AG04449 (cell line): ENCODE results near the gene GLT1D1.

Source experiments
- CTCF ChIA-PET: fragments of 350-600 bp; formaldehyde crosslinking; extraction: SDS; loops from one replicate; lab custom pipeline; 2021; ENCODE audit warnings: antibody characterized with exemption; lab: Yijun Ruan, JAX
- POLR2A ChIA-PET: fragments of 400-600, 350-600 bp; formaldehyde crosslinking; extraction: SDS; loops from one replicate; lab custom pipeline; 2020; ENCODE audit warnings: antibody characterized with exemption, inconsistent platforms; lab: Yijun Ruan, JAX
- DNase-seq: peaks from one replicate; pipeline ENCODE4 v3.0.0-alpha.2; 2010; ENCODE audit warnings: low read depth, low spot score
- H3K4me3 ChIP-seq: 2 replicates; pipeline ENCODE4 v1.5.1; 2011; ENCODE audit warnings: low read depth, mild to moderate bottlenecking, control low read depth, low read length
- TF ChIP-seq, protein P1 (sequence below): IDR thresholded peaks from one replicate; pipeline ENCODE4 v1.5.1; 2011; ENCODE audit warnings: mild to moderate bottlenecking, moderate library complexity, low read length, control low read depth, inconsistent platforms; ENCODE audit not compliant: insufficient read depth; ENCODE audit errors: missing control alignments

The GLT1D1 gene

DNA sequence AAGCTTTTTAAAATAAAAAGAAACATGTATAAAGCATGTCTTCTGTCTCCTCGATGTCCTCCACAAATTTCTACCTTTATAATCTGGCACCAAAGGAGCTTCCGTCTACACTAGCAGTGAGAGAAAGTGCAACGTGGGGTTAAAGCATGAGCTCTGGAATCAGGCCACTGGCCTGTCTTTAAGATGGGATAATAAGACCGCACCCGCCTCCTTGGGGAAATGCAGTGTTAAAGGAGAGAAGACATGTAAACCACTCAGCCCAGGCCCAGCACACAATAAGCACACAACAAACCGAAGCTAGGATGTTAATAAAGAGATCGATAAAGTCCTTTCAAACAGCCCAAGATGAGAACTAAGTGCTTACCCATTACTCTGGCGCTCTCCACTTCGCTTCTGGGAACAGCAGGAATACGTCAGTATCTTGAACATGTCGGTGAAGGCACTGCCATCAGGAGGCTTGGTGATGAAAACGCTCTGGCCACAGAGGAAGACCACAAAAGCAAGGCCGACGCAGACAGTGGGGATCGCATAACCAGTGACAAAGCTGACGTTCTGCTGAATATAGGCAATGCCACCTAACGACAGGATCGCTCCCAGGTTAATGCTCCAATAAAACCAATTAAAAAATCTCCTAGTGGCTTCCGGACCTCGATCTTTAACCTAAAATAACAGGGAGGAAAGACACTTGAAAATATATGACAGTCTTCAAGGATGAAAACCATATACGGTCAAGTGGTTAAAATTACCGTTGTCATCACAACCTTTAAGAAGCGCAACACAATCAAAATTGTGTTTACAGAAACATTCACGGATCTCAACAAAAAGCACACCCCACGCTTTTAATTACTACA is 38.6 kb upstream of the GLT1D1 start:
- POLR2A ChIA-PET: no interaction called here
- CTCF ChIA-PET: interaction anchor here (0.9 kb wide), 1 partner anchor 16 kb away, joined by 3 read pairs; no protein-coding TSS in a partner anchor
- DNase-seq: no peak
- TF ChIP-seq, protein P1, sequence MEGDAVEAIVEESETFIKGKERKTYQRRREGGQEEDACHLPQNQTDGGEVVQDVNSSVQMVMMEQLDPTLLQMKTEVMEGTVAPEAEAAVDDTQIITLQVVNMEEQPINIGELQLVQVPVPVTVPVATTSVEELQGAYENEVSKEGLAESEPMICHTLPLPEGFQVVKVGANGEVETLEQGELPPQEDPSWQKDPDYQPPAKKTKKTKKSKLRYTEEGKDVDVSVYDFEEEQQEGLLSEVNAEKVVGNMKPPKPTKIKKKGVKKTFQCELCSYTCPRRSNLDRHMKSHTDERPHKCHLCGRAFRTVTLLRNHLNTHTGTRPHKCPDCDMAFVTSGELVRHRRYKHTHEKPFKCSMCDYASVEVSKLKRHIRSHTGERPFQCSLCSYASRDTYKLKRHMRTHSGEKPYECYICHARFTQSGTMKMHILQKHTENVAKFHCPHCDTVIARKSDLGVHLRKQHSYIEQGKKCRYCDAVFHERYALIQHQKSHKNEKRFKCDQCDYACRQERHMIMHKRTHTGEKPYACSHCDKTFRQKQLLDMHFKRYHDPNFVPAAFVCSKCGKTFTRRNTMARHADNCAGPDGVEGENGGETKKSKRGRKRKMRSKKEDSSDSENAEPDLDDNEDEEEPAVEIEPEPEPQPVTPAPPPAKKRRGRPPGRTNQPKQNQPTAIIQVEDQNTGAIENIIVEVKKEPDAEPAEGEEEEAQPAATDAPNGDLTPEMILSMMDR: no peak
- H3K4me3 ChIP-seq: no peak overlapping the region

DNA sequence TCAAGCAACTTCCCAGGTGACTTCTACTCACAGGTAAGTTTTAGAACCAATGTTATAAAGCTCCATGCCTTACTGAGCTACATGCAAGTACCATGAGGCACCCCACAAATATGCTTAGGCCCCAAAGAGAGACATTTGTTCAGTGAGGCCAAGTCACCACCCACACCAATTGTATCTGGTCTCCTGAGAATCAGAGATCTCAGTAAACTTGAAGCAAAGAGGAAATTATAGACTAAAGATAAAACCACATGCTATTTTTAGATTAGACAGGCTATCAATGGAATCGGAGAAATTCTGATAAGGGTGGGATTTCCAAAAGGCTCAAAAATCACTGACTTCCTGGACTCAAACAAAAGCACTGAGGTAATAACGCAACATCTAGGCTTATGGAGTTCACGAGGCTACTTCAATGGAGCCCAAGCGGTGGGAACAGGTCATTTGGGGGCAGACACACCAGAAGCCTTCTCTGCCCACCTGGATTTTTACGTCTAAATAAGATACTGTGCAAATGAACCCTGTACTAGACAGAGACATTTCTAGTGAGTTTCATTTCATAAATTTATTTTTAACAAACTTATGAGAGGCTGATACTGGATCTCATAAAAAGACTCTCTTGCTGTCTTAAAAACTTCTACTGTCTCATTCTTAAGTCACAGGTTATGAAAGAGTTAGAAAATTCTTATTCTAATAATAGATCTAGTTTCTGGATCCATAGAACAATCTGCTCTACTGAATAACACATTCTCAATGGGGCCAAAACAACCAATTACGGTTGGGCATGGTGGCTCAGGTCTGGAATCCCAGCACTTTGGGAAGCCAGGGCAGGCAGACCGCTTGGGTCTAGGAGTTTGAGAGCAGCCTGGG is 37.3 kb upstream of the GLT1D1 start:
- POLR2A ChIA-PET: interaction anchor here (1.0 kb wide), 1 partner anchor 7 kb away, joined by 3 read pairs; the partner anchor contains the start of gene SLC15A4
- CTCF ChIA-PET: no interaction called here
- H3K4me3 ChIP-seq: no peak overlapping the region
- no peak for DNase-seq
- TF ChIP-seq, protein P1: no peak

DNA sequence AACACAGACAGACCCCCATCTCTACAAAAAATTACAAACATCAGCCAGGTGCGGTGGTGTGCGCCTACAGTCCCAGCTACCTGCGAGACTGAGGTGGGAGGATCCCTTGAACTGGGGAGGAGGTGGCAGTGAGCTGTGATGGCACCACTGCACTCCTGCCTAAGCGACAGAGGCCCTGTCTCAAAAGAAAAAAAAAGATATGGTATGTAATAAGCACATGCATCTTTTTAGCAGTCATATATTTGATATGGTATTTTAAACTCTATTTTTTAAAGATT is 36.7 kb upstream of the GLT1D1 start:
- H3K4me3 ChIP-seq: no peak overlapping the region
- DNase-seq: no peak
- ChIA-PET POLR2A (no interaction called here), CTCF (no interaction called here)
- TF ChIP-seq, protein P1: no peak

DNA sequence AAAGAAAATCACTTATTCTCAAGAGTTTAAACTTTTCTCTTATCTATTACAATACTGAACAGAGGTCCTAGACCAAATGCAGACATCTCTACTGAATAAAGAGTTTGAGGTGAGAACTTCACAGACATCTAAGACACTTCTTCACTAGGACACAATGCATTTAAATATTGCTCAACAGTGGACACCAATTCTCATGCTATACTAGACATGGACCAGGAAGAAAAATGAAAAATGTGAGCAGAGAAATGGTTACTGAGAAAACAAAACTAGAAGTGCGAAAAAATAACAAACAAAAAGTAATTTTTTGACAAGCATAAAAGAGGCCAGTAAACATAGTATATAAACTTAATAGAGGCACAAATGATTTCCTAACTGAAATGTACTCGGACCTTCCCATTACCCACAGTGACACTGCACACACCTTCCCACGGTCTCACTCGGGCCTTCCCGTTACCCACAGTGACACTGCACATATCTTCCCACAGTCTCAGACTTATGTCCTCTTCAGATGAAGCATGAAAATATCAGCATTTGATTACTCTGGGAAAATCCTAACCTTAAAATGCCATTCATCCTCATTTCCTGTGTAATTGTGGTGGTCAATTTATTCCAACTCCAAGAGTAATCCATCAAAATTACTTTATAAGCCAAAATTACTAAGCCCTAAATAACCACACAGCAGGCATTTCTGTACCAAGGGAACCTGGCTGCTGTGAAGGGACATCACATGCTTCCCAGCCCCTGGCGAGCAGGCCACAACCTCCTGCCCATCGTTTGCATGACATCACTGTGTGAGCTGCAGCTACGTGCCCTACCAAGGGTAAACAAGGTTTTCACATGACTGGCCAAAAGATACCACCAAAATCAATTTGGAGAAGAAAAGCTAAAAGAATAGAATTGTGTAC is 35.9 kb upstream of the GLT1D1 start:
- DNase-seq: no peak
- CTCF ChIA-PET: no interaction called here
- POLR2A ChIA-PET: no interaction called here
- H3K4me3 ChIP-seq: no peak overlapping the region
- TF ChIP-seq, protein P1: no peak

DNA sequence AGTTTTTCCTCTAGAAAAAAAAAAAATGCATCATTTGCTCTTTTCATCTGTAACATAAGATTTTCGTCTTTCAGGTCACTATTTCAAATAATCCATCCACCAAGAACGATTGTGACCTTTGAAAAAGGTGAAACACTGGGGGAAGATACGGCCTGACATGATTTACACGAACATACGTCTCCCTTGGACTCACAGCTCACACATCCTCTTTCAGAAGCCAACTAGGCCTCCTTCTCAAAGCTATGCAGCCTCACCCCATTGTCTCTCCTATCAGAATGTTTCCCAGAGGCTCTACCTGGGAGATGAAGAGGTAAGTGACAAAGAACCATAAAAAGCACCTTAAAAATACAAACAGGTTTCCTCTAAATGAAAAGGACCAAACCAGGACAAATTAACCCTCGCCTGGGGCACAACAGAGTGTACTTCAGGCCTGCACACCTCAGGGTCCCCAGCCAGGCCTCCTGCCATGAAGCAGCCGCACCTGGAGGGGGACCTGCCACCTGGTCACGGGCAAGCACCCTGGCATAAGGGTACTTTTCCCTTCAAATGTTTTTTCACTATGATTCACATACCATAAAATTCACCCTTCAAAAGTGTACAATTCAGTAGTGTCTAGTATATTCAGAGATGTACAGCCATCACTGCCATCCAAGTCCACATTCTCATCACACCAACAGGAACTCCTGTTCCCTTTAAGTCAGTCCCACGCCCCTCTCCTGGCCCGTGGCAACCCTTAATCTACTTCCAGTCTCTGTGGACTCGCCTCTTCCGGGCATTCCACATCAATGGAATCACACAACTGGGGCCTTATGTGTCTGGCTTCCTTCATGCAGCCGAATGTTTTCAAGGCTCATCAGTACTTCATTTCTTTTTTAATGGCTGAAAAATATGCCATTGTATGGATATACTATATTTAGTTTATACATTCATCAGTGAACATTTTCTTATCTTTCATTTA is 34.9 kb upstream of the GLT1D1 start:
- POLR2A ChIA-PET: no interaction called here
- TF ChIP-seq, protein P1: no peak
- DNase-seq: no peak
- no peak overlapping the region for H3K4me3 ChIP-seq
- CTCF ChIA-PET: interaction anchor here (1.6 kb wide), 1 partner anchor 36 kb away, joined by 7 read pairs; no protein-coding TSS in a partner anchor
